Lower leg skin (tissue), 4 donors: ENCODE measurements around the gene TMEM59. TPM values are rescaled to one million over a fixed set of nuclear protein-coding genes. Genes with fewer than 3 reads are reported as not detected.

Source experiments
- DNase-seq, 2 donors: peaks; one replicate each; pipeline ENCODE4 v3.0.0-alpha.2; 2019; ENCODE audit warnings: low spot score in 2 of 2
- H3K4me3 ChIP-seq: fragments of 200-600 bp; sonication (generic); 2 replicates; pipeline ENCODE4 v1.5.1; 2017; ENCODE audit warnings: mild to moderate bottlenecking, low read depth; ENCODE audit not compliant: poor library complexity, severe bottlenecking
- POLR2A ChIP-seq, 2 donors: fragments of 450-650 bp; IDR thresholded peaks; one replicate each; pipeline ENCODE4 v1.6.1; 2016 to 2017; ENCODE audit warnings: antibody characterized with exemption in 2 of 2, mild to moderate bottlenecking in 1 of 2, moderate library complexity in 1 of 2
- WGBS, 2 donors: methylation state at CpG; one replicate each; pipeline ENCODE4 v1.1.5; 2018; 5-methylcytosine and 5-hydroxymethylcytosine counted together
- intact Hi-C: fragments of 100-400 bp; cut with DNase I; formaldehyde crosslinking; loops from one replicate; pipeline ENCODE4 v1.15.0; 2023; ENCODE audit warnings: low total_unique reads
- total RNA-seq, 4 donors: library from RNA; depleted of rRNA; stranded (reverse); fragments of >200 nt; gene quantifications; one replicate each; pipeline ENCODE4 v1.1.0, GENCODE V29; 2016
- TF ChIP-seq, protein P1 (sequence below), 3 donors: fragments of 450-650 bp; IDR thresholded peaks; one replicate each; pipeline ENCODE4 v1.5.1; 2016; ENCODE audit warnings: antibody characterized with exemption in 3 of 3, mild to moderate bottlenecking in 3 of 3, moderate library complexity in 2 of 3

Gene TMEM59
- total RNA-seq, 4 donors from 2014 or later, result 197 to 355 (median 320) TPM

DNA sequence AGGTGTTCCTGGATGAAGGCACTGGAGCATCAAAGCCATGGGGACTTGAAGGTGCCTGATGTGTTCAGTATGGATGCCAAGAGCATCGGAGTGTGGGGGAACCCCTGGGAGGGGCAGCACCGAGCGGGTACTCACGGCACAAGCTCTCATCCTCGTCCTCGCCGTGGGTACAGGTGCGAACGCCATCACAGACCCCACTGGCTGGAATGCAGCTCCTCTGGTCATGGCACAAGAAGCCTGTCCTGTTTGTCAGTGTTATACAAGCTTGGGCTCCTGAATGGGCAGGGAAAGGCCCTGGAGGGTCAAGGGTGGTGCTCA, 41.0 kb downstream of the TMEM59 start:
- intact Hi-C loops, result no loop called here
- WGBS, 2 donors, result 81 to 82% methylated on average over 9 of the region's 9 CpGs
- DNase-seq, result no peak
- H3K4me3 ChIP-seq, result no peak overlapping the region
- TF ChIP-seq, protein P1, sequence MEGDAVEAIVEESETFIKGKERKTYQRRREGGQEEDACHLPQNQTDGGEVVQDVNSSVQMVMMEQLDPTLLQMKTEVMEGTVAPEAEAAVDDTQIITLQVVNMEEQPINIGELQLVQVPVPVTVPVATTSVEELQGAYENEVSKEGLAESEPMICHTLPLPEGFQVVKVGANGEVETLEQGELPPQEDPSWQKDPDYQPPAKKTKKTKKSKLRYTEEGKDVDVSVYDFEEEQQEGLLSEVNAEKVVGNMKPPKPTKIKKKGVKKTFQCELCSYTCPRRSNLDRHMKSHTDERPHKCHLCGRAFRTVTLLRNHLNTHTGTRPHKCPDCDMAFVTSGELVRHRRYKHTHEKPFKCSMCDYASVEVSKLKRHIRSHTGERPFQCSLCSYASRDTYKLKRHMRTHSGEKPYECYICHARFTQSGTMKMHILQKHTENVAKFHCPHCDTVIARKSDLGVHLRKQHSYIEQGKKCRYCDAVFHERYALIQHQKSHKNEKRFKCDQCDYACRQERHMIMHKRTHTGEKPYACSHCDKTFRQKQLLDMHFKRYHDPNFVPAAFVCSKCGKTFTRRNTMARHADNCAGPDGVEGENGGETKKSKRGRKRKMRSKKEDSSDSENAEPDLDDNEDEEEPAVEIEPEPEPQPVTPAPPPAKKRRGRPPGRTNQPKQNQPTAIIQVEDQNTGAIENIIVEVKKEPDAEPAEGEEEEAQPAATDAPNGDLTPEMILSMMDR (IDR thresholded peaks at IDR 0.05), result no peak
- TF ChIP-seq POLR2A (IDR thresholded peaks at IDR 0.05), result no peak

DNA sequence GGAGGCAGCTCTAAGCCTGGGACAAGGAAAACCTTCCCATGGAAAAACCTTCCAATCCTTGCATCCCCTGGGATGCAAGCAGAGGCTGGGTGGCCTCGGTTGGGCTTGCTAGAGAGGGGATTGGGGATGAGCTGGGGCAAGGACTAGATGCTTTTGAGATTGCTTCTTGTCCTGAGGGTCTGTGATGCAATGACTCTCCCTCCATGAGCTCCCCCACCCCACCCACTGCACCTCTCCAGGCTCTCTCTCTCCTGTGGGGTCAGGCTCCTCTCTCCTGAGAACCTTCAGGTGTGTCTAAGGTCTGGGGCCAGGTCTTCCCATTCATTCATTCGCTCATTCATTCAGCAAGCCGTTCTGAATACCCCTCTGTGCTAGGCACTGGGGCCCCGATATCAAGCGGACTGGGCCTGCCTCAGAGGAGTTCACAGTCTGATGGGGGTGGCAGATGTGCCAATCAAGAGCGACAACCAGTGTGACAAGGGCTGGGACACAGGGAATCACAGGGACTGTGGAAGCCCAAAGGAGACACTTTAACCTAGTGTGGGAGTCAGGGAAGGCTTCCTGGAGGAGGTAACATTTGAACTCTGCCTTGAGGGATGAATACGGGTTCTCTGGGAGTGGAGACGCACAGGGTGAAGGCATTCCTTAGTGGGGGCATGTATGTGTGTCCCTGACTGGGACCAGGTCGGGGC, 41.5 kb downstream of the TMEM59 start:
- TF ChIP-seq, protein P1 (IDR thresholded peaks at IDR 0.05), result no peak
- no peak overlapping the region for H3K4me3 ChIP-seq
- WGBS, 2 donors, result 82 to 85% methylated on average over 9 of the region's 9 CpGs
- intact Hi-C loops, result no loop called here
- DNase-seq, result no peak

DNA sequence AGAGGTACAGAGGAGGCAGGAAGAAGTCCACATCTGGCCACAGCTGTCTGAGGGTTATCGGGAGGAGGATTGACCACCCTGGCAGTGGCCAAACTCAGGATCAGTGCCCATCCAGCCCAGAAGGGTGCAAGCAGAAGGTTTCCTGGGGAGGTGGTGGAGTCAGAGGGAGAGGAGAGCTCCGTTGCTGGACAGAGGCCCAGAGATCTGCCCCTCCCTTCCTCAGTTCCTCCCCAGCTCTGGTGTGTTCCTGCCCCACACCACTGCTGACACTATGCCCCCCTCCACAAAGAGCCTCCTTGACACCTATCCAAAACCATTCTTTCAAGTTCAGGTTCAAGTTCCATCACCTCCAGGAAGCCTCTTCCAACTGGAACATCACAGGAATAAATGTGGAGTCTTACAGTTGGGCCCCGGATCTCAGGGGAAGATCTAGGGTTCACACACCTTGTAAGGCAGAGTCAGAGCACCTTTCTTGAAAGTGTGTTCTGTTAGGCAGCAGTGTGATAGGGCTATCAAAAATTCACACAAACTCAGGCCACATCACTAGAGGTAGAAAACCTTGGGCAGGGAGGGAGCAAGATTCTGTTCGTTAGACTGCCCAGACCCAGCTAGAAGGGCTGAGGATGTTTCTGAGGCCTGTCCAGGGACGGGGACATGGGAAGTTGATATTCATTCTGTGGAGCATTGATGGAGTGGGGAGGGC, 42.4 kb downstream of the TMEM59 start:
- intact Hi-C loops, result no loop called here
- WGBS, 2 donors, result 69 to 75% methylated on average over 5 of the region's 5 CpGs
- no peak overlapping the region for H3K4me3 ChIP-seq
- TF ChIP-seq, protein P1 (IDR thresholded peaks at IDR 0.05), result no peak
- TF ChIP-seq POLR2A (IDR thresholded peaks at IDR 0.05), result no peak
- DNase-seq, result no peak

DNA sequence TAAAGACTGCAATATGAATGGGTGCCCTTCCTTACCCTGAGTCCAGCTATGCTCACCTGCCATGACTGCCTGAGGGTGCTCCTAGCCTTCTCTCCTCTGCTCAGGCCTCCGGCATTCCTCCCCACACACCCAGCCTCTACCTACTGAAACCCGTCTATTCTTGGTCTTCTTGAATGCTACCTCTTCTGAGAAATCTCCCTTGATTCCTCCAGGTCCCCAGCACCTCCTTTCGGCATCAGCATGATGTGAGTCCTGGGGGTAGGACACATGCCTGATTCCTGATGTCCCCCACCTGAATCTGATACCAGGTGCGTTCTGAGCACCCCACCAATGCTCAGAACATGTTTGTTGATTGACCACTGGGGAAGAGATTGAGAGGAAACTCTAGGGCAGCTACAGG, 43.6 kb downstream of the TMEM59 start:
- TF ChIP-seq, protein P1 (IDR thresholded peaks at IDR 0.05), result no peak
- no peak for TF ChIP-seq POLR2A (IDR thresholded peaks at IDR 0.05)
- intact Hi-C loops, result no loop called here
- H3K4me3 ChIP-seq, result no peak overlapping the region
- no peak for DNase-seq
- WGBS, 2 donors, result 93 to 94% methylated on average over 4 of the region's 4 CpGs

DNA sequence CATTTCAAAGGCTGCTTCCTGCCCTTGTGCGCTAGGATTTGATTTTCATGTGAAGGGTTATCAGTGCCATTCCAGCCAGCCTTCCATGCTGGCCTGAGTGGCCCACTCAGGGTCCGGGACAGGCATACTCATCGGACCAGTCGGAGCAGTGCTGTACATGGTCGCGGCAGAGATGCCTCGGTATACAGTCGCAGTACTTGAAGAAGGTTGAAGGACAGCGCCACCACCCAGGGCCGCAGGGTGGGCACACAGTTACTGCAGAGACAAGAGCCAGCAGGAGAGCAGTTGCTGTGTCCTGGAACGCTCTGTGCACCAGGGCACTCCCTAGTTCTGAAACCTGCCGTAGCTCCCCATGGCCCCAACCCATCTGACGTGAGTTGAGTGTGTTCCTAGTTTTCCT, 44.1 kb downstream of the TMEM59 start:
- no peak for DNase-seq
- WGBS, 2 donors, result 81 to 83% methylated on average over 13 of the region's 13 CpGs
- H3K4me3 ChIP-seq, result no peak overlapping the region
- TF ChIP-seq, protein P1 (IDR thresholded peaks at IDR 0.05), result no peak
- TF ChIP-seq POLR2A (IDR thresholded peaks at IDR 0.05), result no peak
- intact Hi-C loops, result no loop called here
